ENCODE data around the gene COL27A1.
"Not testable (repeated sequence)": the region's sequence is repeated elsewhere in the genome, so short reads cannot be mapped to it uniquely, and the experiment has no call there.

- not testable (repeated sequence) for TF ChIP-seq CTCF, POLR2A, POLR2AphosphoS5, EP300 (IDR thresholded peaks at IDR 0.05)
These were observed 173.7 kb downstream of the COL27A1 start for GRCh38 chr9:114328937-114329624.
